Loucy (cell line): ENCODE data around the gene RIPK4.

Source experiments
- H2AFZ ChIP-seq: fragments of 200-600 bp; sonication (generic); 2 replicates; pipeline ENCODE4 v1.6.0; 2016; ENCODE audit warnings: antibody characterized with exemption, mild to moderate bottlenecking, low read length, moderate library complexity
- H3F3A ChIP-seq: fragments of 200-600 bp; 2 replicates; pipeline ENCODE4 v1.6.0; 2016; ENCODE audit warnings: antibody characterized with exemption, low read depth, mild to moderate bottlenecking
- H3K27me3 ChIP-seq: fragments of 200-600 bp; sonication (generic); 2 replicates; pipeline ENCODE4 v1.6.1; 2014; ENCODE audit warnings: low read length, mild to moderate bottlenecking; ENCODE audit not compliant: insufficient read depth, poor library complexity, severe bottlenecking
- H3K36me3 ChIP-seq: fragments of 200-600 bp; sonication (generic); 2 replicates; pipeline ENCODE4 v1.6.1; 2016; ENCODE audit warnings: low read length; ENCODE audit not compliant: insufficient read depth
- H3K4me1 ChIP-seq: fragments of 200-600 bp; sonication (generic); 2 replicates; pipeline ENCODE4 v1.5.1; 2014; ENCODE audit warnings: low read length, mild to moderate bottlenecking; ENCODE audit not compliant: insufficient read depth, poor library complexity, severe bottlenecking
- H3K4me2 ChIP-seq: fragments of 200-600 bp; sonication (generic); 2 replicates; pipeline ENCODE4 v1.6.0; 2014; ENCODE audit warnings: antibody characterized with exemption, low read length, low read depth, mild to moderate bottlenecking; ENCODE audit not compliant: poor library complexity, severe bottlenecking
- H3K4me3 ChIP-seq: fragments of 200-600 bp; sonication (generic); 2 replicates; pipeline ENCODE4 v1.5.1; 2014; ENCODE audit warnings: low read length, mild to moderate bottlenecking, mixed read lengths; ENCODE audit not compliant: poor library complexity, severe bottlenecking
- H3K79me2 ChIP-seq: fragments of 200-600 bp; sonication (generic); 2 replicates; pipeline ENCODE4 v1.6.1; 2014; ENCODE audit warnings: low read length; ENCODE audit not compliant: insufficient read depth
- H3K9ac ChIP-seq: fragments of 200-600 bp; sonication (generic); 2 replicates; pipeline ENCODE4 v1.6.0; 2014; ENCODE audit warnings: mild to moderate bottlenecking, low read depth, low read length, moderate library complexity; ENCODE audit not compliant: poor library complexity, severe bottlenecking
- H3K9me2 ChIP-seq: fragments of 200-600 bp; sonication (generic); replicated peaks from 2 replicates; pipeline ENCODE4 v1.6.1; 2016; ENCODE audit warnings: low read depth, low read length, mixed read lengths
- H3K9me3 ChIP-seq: fragments of 200-600 bp; sonication (generic); 2 replicates; pipeline ENCODE4 v1.6.1; 2014; ENCODE audit warnings: mild to moderate bottlenecking, antibody characterized with exemption, low read length, low read depth; ENCODE audit not compliant: insufficient read depth
- H4K20me1 ChIP-seq: fragments of 200-600 bp; sonication (generic); 2 replicates; pipeline ENCODE4 v1.6.0; 2014; ENCODE audit warnings: antibody characterized with exemption, low read length, mild to moderate bottlenecking; ENCODE audit not compliant: insufficient read depth, poor library complexity, severe bottlenecking
- CTCF ChIP-seq: fragments of 200-600 bp; sonication (generic); conservative IDR thresholded peaks from 2 replicates; pipeline ENCODE4 v1.5.1; 2014; ENCODE audit warnings: mild to moderate bottlenecking, antibody characterized with exemption, low read length
- EZH2phosphoT487 ChIP-seq: fragments of 200-600 bp; IDR thresholded peaks from 2 replicates; pipeline ENCODE4 v1.6.1; 2018; ENCODE audit warnings: antibody characterized with exemption, mild to moderate bottlenecking, moderate library complexity, borderline replicate concordance

Gene RIPK4

DNA sequence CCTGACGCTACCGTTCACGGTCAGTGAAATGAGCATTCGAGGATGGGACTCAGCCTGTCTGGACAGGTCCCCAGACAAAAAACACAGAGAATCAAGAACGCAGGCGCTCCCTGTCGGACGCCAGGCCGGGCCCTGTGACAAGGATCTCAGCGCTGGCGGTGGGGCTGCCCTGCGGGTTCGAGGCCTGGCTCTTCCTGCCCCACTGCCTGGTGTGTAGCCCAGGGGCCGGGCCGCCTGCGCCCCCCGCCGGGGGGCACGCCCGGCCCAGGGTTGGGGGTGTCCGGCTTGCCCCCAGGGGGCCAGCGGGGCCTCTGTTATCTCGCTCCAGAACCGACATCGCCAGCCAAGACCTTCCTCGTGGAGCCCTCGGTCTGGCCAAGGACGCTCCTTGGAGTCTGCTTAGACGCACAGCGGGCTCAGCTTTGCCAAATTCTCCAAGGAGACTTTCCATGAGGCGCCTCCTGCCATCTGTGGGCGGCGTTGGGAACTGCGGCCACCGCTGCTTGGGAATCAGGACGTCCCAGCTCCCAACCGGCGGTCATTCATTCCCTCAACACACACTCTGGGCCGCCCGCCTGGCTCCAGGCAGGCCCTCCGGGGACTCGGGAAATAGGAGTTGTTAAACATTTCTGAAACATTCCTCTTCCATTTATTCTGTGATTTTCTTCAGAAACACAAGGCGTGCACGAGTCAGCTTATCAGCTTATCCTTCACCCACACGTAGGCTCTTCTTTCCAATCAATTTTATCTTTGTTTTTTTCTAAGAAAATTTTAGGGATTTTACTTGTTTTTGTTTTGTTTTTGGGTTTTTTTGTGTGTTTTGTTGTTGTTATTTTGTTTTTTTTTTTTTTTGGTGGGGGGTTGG lies 11.3 kb upstream of the RIPK4 start:
- peaks cover 29% of the 10 kb centered on the region for H3K4me1 ChIP-seq
- TF ChIP-seq EZH2phosphoT487 (no peak), CTCF (peak; percentile 69)
- no peak overlapping the region for H2AFZ ChIP-seq
- H3K9me2 ChIP-seq, result no peaks in the 10 kb centered on the region
- H3K4me3 ChIP-seq, result no peak overlapping the region
- H3K27me3 ChIP-seq, result no peaks in the 10 kb centered on the region
- no peaks in the 10 kb centered on the region for H3K36me3 ChIP-seq
- H3K9ac ChIP-seq, result no peak overlapping the region
- no peaks in the 10 kb centered on the region for H3F3A ChIP-seq
- H3K4me2 ChIP-seq, result no peak overlapping the region
- no peaks in the 10 kb centered on the region for H3K9me3 ChIP-seq
- no peaks in the 10 kb centered on the region for H3K79me2 ChIP-seq
- no peaks in the 10 kb centered on the region for H4K20me1 ChIP-seq

DNA sequence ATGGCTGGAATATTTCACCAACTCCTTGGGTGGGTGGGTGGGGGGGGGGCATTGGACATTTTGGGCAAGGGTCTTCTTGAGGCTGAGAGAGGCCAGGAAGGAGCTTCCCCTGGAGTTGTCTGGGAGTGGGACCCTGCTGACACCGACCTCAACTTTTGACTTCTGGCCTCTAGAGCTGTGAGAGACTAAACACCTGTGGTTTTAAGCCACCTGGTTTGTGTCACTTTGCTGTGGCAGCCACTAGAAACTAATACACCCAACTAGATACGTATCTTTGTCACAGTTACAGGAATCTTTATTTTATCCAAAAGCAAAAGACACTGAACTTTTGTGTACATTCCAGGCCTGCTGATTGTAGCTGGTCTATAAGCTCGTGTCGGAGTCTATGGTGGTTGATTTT lies 9.9 kb upstream of the RIPK4 start:
- H3K4me2 ChIP-seq, result no peak overlapping the region
- no peaks in the 10 kb centered on the region for H3K9me3 ChIP-seq
- no peak for TF ChIP-seq CTCF
- TF ChIP-seq EZH2phosphoT487, result no peak
- no peaks in the 10 kb centered on the region for H3K36me3 ChIP-seq
- H3K9me2 ChIP-seq, result no peaks in the 10 kb centered on the region
- H4K20me1 ChIP-seq, result no peaks in the 10 kb centered on the region
- no peak overlapping the region for H2AFZ ChIP-seq
- no peak overlapping the region for H3K9ac ChIP-seq
- H3F3A ChIP-seq, result no peaks in the 10 kb centered on the region
- no peak overlapping the region for H3K4me3 ChIP-seq
- no peaks in the 10 kb centered on the region for H3K27me3 ChIP-seq
- H3K4me1 ChIP-seq, result peaks cover 18% of the 10 kb centered on the region
- no peaks in the 10 kb centered on the region for H3K79me2 ChIP-seq

GRCh38 chr21:41775149-41775472 lies 8.3 kb upstream of the RIPK4 start:
- Histone ChIP-seq H3K9me2 (no peaks in the 10 kb centered on the region), H3K4me3 (no peak overlapping the region), H3K36me3 (no peaks in the 10 kb centered on the region), H3F3A (no peaks in the 10 kb centered on the region), H3K9ac (no peak overlapping the region), H2AFZ (no peak overlapping the region), H3K27me3 (no peaks in the 10 kb centered on the region), H3K9me3 (no peaks in the 10 kb centered on the region), H3K79me2 (no peaks in the 10 kb centered on the region), H3K4me2 (no peak overlapping the region), H3K4me1 (peaks cover 9% of the 10 kb centered on the region), H4K20me1 (no peaks in the 10 kb centered on the region)
- TF ChIP-seq CTCF (no peak), EZH2phosphoT487 (no peak)
